Ovary (tissue), 3 donors: Measurements from ENCODE around the gene KIF1A.

ENCODE experiments used
- EP300 ChIP-seq: sonication (generic); formaldehyde crosslinking; IDR thresholded peaks from one replicate; pipeline ENCODE4 v1.6.1; 2017; ENCODE audit warnings: antibody characterized with exemption
- TF ChIP-seq, protein P1 (sequence below), 3 donors: fragments of 450-650 bp in 2 of 3; fragments of 200-600 bp in 1 of 3; IDR thresholded peaks; one replicate each; pipeline versions ENCODE4 v1.5.1 to v1.8.0; 2016 to 2022; ENCODE audit warnings: antibody characterized with exemption in 3 of 3, mild to moderate bottlenecking in 1 of 3
- donor health status: DM: no; HTN: no; CAD: no.

DNA sequence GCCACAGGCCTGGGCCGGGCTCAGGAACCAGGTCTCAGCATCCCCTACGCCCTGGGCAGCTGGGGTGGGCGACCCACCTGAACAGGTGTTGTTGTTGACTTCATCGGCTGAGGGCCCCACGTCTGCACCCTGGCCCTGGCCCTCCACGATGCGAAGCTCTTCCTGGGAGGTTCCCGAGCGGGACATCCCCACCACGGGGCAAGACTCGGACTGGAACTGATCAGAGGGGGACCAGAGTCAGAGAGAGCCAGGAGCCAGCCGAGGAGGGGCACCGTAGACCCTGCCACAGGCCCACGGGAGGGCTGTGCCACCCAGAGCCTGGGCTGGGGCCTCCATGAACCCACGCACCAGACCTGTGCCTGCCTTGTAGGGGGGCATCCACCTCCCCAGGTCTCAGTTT is 74.1 kb downstream of the KIF1A start:
- TF ChIP-seq, protein P1, sequence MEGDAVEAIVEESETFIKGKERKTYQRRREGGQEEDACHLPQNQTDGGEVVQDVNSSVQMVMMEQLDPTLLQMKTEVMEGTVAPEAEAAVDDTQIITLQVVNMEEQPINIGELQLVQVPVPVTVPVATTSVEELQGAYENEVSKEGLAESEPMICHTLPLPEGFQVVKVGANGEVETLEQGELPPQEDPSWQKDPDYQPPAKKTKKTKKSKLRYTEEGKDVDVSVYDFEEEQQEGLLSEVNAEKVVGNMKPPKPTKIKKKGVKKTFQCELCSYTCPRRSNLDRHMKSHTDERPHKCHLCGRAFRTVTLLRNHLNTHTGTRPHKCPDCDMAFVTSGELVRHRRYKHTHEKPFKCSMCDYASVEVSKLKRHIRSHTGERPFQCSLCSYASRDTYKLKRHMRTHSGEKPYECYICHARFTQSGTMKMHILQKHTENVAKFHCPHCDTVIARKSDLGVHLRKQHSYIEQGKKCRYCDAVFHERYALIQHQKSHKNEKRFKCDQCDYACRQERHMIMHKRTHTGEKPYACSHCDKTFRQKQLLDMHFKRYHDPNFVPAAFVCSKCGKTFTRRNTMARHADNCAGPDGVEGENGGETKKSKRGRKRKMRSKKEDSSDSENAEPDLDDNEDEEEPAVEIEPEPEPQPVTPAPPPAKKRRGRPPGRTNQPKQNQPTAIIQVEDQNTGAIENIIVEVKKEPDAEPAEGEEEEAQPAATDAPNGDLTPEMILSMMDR (IDR thresholded peaks at IDR 0.05): no peak
- TF ChIP-seq EP300: no peak
